HEK293T (cell line): ENCODE measurements around the gene SUSD3.

Experiments used
- CTCF ChIA-PET: fragments of 350-600 bp; formaldehyde crosslinking; extraction: SDS; loops from one replicate; lab custom pipeline; 2021; ENCODE audit warnings: antibody characterized with exemption, inconsistent platforms; lab: Yijun Ruan, JAX
- POLR2A ChIA-PET: fragments of 350-600 bp; formaldehyde crosslinking; extraction: SDS; loops from one replicate; lab custom pipeline; 2020; ENCODE audit warnings: antibody characterized with exemption, inconsistent platforms; lab: Yijun Ruan, JAX
- DNase-seq: peaks from one replicate; pipeline ENCODE4 v3.0.0; 2012; ENCODE audit warnings: mixed read lengths; ENCODE audit errors: extremely low spot score
- ARNT ChIP-seq: fragments of 450-650 bp; IDR thresholded peaks from 2 replicates; pipeline ENCODE4 v1.6.1; 2017; ENCODE audit warnings: mild to moderate bottlenecking
- BHLHE40 ChIP-seq: fragments of 450-650 bp; IDR thresholded peaks from 2 replicates; pipeline ENCODE4 v1.6.1; 2016; ENCODE audit warnings: mild to moderate bottlenecking, moderate library complexity, borderline replicate concordance
- CTBP1 ChIP-seq: fragments of 450-650 bp; IDR thresholded peaks from 2 replicates; pipeline ENCODE4 v1.6.1; 2016; ENCODE audit warnings: borderline replicate concordance
- ELF4 ChIP-seq: fragments of 450-650 bp; IDR thresholded peaks from 2 replicates; pipeline ENCODE4 v1.6.1; 2017; ENCODE audit warnings: antibody characterized with exemption
- FOXA1 ChIP-seq: fragments of 450-650 bp; IDR thresholded peaks from 2 replicates; pipeline ENCODE4 v1.6.1; 2016; ENCODE audit warnings: mild to moderate bottlenecking
- FOXK2 ChIP-seq: fragments of 450-650 bp; IDR thresholded peaks from 2 replicates; pipeline ENCODE4 v1.6.1; 2016; ENCODE audit warnings: mild to moderate bottlenecking
- FOXM1 ChIP-seq: fragments of 450-650 bp; IDR thresholded peaks from 2 replicates; pipeline ENCODE4 v1.6.1; 2017; ENCODE audit warnings: mild to moderate bottlenecking, borderline replicate concordance
- HDGF ChIP-seq: fragments of 450-650 bp; IDR thresholded peaks from 2 replicates; pipeline ENCODE4 v1.6.1; 2017; ENCODE audit warnings: antibody characterized with exemption, borderline replicate concordance
- L3MBTL2 ChIP-seq: fragments of 450-650 bp; conservative IDR thresholded peaks from 2 replicates; pipeline ENCODE4 v1.6.1; 2016; ENCODE audit warnings: mild to moderate bottlenecking
- LEF1 ChIP-seq: fragments of 450-650 bp; IDR thresholded peaks from 2 replicates; pipeline ENCODE4 v1.6.1; 2017; ENCODE audit warnings: mild to moderate bottlenecking, borderline replicate concordance
- NFRKB ChIP-seq: fragments of 450-650 bp; IDR thresholded peaks from 2 replicates; pipeline ENCODE4 v1.6.1; 2016; ENCODE audit warnings: mild to moderate bottlenecking, moderate library complexity
- SP1 ChIP-seq: fragments of 450-650 bp; IDR thresholded peaks from 2 replicates; pipeline ENCODE4 v1.6.1; 2017
- SUZ12 ChIP-seq: fragments of 450-650 bp; IDR thresholded peaks from 2 replicates; pipeline ENCODE4 v1.6.1; 2016; ENCODE audit warnings: mild to moderate bottlenecking
- TARDBP ChIP-seq: fragments of 450-650 bp; IDR thresholded peaks from 2 replicates; pipeline ENCODE4 v1.6.1; 2016
- ZNF384 ChIP-seq: fragments of 450-650 bp; IDR thresholded peaks from 2 replicates; pipeline ENCODE4 v1.6.1; 2016
- TF ChIP-seq, protein P1 (sequence below): fragments of 450-650 bp; IDR thresholded peaks from 2 replicates; pipeline ENCODE4 v1.6.1; 2016

SUSD3 gene

DNA sequence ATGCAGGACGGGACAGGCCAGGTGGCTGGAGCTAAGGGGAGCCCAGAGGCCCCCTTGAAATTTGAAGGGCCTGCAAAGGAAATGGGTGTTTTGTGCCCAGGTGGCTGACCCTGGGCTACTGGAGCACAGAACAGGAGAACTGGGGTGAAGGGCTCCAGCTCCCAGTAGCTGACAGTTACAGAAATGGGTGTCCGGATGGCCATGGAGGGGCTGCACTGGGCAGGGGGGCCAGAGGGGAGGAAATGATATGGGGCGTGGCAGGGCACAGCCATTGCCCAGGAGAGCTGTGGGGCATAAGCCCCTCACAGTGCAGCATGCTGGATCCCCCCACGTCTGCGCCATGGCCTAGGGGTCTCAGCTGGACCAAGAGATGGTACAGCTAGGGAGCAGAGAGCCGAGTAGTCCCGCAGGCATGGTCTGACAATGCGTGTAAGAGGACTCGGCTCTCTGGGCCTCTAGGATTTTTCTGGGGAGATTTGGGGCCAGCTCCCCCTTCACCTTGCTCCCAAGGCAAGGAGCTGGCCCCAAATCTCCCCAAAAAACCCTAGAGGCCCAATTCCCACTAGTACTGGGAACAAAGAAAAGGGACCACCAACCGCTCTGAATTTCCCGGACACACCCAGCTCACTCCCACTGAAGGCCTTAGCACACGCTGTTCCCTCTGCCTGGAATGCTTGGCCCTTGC lies 29.6 kb downstream of the SUSD3 start:
- TF ChIP-seq LEF1 = no peak
- DNase-seq = no peak
- ChIA-PET CTCF (interaction anchor here (0.6 kb wide), 1 partner anchor 498 kb away, joined by 3 read pairs; no protein-coding TSS in a partner anchor), POLR2A (no interaction called here)

GRCh38 chr9:93088656-93089015 lies 30.1 kb downstream of the SUSD3 start:
- TF ChIP-seq SUZ12 (no peak), CTBP1 (no peak), FOXK2 (no peak), FOXM1 (no peak), L3MBTL2 (no peak), ZNF384 (no peak), NFRKB (no peak)
- CTCF ChIA-PET = no interaction called here
- no peak for DNase-seq
- POLR2A ChIA-PET = no interaction called here

DNA sequence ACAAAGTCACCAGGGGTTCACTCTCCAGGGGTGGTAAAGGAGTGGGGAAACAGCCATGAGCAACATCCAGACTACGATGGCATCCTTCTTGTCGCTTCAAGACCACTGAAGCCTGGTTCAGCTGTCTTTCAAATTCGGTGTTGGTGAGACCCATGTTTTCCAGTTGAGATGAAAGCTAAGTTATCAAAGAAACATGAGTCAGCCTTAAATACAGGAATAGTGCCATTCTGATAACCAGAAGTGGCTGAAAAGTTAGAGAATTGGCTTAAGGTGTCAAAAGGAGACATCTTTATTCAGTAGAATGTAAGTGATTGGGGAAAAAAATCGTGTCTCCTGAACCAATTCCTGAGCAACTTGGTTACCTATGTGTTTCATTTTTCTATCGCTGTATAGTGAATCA lies 30.5 kb downstream of the SUSD3 start:
- ChIA-PET POLR2A (no interaction called here), CTCF (no interaction called here)
- TF ChIP-seq BHLHE40 = no peak
- TF ChIP-seq ZNF384 = no peak
- TF ChIP-seq FOXM1 = no peak
- DNase-seq = no peak

DNA sequence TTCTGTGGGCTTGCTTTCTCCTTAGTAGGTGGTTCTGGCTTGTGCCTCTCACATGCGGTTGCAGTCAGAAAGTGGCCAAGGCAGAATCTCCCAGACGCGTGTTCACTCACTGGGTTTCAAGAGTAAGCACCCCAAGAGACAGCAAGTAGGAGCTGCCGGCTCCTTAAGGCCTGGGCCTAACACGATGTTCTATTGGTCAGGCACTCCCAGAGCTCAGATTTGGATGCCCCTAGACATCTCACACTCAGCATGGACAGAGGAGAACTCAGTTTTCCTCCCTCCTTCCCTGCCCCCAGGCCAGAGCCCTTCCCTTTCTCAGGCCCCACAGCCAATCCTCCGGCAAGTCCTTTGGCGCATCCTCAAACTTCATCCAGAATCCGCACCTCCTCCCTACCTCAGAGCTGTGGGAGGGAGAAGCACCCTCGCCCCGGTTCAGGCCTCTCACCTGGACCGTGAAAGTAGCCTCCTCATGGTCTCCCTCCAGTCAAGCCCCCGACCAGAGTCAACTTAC lies 31.0 kb downstream of the SUSD3 start:
- no peak for DNase-seq
- no peak for TF ChIP-seq SUZ12
- TF ChIP-seq FOXK2 = no peak
- no peak for TF ChIP-seq LEF1
- no peak for TF ChIP-seq ZNF384
- no peak for TF ChIP-seq NFRKB
- TF ChIP-seq HDGF = no peak
- no peak for TF ChIP-seq ELF4
- TF ChIP-seq FOXM1 = no peak
- no peak for TF ChIP-seq ARNT
- ChIA-PET CTCF (no interaction called here), POLR2A (no interaction called here)

GRCh38 chr9:93090091-93090655 lies 31.7 kb downstream of the SUSD3 start:
- DNase-seq = no peak
- TF ChIP-seq L3MBTL2 (no peak), FOXA1 (no peak), SUZ12 (no peak), CTBP1 (no peak), FOXM1 (no peak)
- ChIA-PET POLR2A (no interaction called here), CTCF (no interaction called here)

- DNase-seq = no peak
- no peak for TF ChIP-seq HDGF
- no peak for TF ChIP-seq SUZ12
- no peak for TF ChIP-seq BHLHE40
- no peak for TF ChIP-seq SP1
- no peak for TF ChIP-seq ZNF384
- TF ChIP-seq NFRKB = no peak
- TF ChIP-seq L3MBTL2 = no peak
- TF ChIP-seq ELF4 = no peak
- TF ChIP-seq LEF1 = no peak
- TF ChIP-seq TARDBP = no peak
- no peak for TF ChIP-seq ARNT
- TF ChIP-seq FOXA1 = no peak
- TF ChIP-seq CTBP1 = no peak
- no peak for TF ChIP-seq FOXK2
- ChIA-PET POLR2A (no interaction called here), CTCF (no interaction called here)
These were observed 32.6 kb downstream of the SUSD3 start for GRCh38 chr9:93091056-93091452.

DNA sequence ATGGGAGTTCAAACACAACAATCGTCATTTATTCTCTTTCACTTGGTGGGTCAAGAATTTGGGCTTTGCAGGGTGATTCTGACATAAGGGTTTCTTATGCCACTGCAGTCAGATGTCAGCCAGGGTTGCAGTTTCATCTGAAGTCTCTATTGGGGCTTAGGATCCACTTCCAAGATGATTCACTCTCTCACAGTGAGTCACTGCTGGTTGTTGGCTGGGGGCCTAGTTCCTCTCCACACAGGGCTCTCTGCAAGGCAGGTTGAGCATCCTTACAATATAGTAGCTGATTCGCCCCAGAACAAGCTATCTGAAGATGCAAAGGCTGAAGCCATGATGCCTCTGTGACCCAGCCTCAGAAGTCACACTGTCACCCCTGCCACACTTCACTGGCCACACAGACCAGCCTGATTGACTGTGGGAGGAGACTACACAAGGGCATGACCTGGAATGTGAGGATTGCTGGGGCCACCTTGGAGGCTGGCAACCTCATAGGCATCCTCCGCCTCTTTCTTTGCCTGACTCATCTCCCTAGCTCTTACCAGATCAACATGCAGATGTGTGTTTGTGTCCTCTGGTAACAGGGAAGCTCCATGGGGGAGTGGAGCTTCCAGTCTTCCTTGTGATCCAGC lies 33.1 kb downstream of the SUSD3 start:
- TF ChIP-seq, protein P1, sequence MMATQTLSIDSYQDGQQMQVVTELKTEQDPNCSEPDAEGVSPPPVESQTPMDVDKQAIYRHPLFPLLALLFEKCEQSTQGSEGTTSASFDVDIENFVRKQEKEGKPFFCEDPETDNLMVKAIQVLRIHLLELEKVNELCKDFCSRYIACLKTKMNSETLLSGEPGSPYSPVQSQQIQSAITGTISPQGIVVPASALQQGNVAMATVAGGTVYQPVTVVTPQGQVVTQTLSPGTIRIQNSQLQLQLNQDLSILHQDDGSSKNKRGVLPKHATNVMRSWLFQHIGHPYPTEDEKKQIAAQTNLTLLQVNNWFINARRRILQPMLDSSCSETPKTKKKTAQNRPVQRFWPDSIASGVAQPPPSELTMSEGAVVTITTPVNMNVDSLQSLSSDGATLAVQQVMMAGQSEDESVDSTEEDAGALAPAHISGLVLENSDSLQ = no peak
- TF ChIP-seq HDGF (no peak), L3MBTL2 (no peak), ELF4 (no peak), NFRKB (no peak), FOXM1 (no peak), SUZ12 (no peak), ARNT (no peak), CTBP1 (no peak), SP1 (no peak)
- DNase-seq = no peak
- POLR2A ChIA-PET = interaction anchor here (0.7 kb wide), 1 partner anchor 31 kb away, joined by 3 read pairs; no protein-coding TSS in a partner anchor
- CTCF ChIA-PET = no interaction called here
